HepG2 (cell line): Measurements from ENCODE around the gene CAMK1D. TPM values are rescaled to one million over a fixed set of nuclear protein-coding genes. Genes with fewer than 3 reads are reported as not detected.

ENCODE experiments used
- ARNT2 ChIP-seq: sonication (generic); formaldehyde crosslinking; IDR thresholded peaks from 2 replicates; pipeline ENCODE4 v1.8.0; 2022; ENCODE audit warnings: mild to moderate bottlenecking, low read depth, missing genetic modification reagents, moderate library complexity
- BATF2 ChIP-seq: sonication (generic); formaldehyde crosslinking; IDR thresholded peaks from 2 replicates; pipeline ENCODE4 v1.8.0; 2022; ENCODE audit warnings: mild to moderate bottlenecking, missing genetic modification reagents, moderate library complexity
- BHLHE40 ChIP-seq: IDR thresholded peaks from 2 replicates; pipeline ENCODE4 v1.6.1; 2011; ENCODE audit warnings: low read length, improper control_type of control experiment
- CEBPG ChIP-seq: IDR thresholded peaks from 2 replicates; pipeline ENCODE4 v1.6.1; 2016
- FOXK1 ChIP-seq: sonication (generic); formaldehyde crosslinking; IDR thresholded peaks from 2 replicates; pipeline ENCODE4 v1.4.0; 2020; ENCODE audit warnings: low read depth, missing genetic modification reagents, borderline replicate concordance
- FOXO1 ChIP-seq: sonication (generic); formaldehyde crosslinking; IDR thresholded peaks from 2 replicates; pipeline ENCODE4 v1.4.0; 2020; ENCODE audit warnings: missing genetic modification reagents
- HES4 ChIP-seq: sonication (generic); formaldehyde crosslinking; IDR thresholded peaks from 2 replicates; pipeline ENCODE4 v1.9.0; 2021; ENCODE audit warnings: mild to moderate bottlenecking, missing genetic modification reagents, borderline replicate concordance
- HNF1A ChIP-seq, 2 experiments: sonication (generic) in 1 of 2; formaldehyde crosslinking in 1 of 2; IDR thresholded peaks; 2 replicates each; pipeline versions ENCODE4 v1.4.0 to v1.6.1; 2016 to 2020; ENCODE audit warnings: borderline replicate concordance in 1 of 2, low read depth in 1 of 2, mild to moderate bottlenecking in 1 of 2, missing genetic modification reagents in 1 of 2
- HNRNPK ChIP-seq: fragments of 200-400 bp; formaldehyde crosslinking; IDR thresholded peaks from 2 replicates; pipeline ENCODE4 v1.6.1; 2018; ENCODE audit warnings: low read length, low read depth, moderate library complexity, mild to moderate bottlenecking; ENCODE audit not compliant: poor library complexity, severe bottlenecking
- IRF2 ChIP-seq: IDR thresholded peaks from 2 replicates; pipeline ENCODE4 v1.6.1; 2018; ENCODE audit warnings: missing genetic modification reagents, missing compliant biosample characterization
- KDM2A ChIP-seq: sonication (generic); formaldehyde crosslinking; IDR thresholded peaks from 2 replicates; pipeline ENCODE4 v1.4.0; 2020; ENCODE audit warnings: low read depth, missing genetic modification reagents, borderline replicate concordance
- MED1 ChIP-seq: sonication (generic); formaldehyde crosslinking; IDR thresholded peaks from 2 replicates; pipeline ENCODE4 v1.4.0; 2020; ENCODE audit warnings: missing genetic modification reagents
- NFE2 ChIP-seq: sonication (generic); formaldehyde crosslinking; IDR thresholded peaks from 2 replicates; pipeline ENCODE4 v1.4.0; 2020; ENCODE audit warnings: missing genetic modification reagents
- POLR2AphosphoS2 ChIP-seq: IDR thresholded peaks from 2 replicates; pipeline ENCODE4 v1.6.1; 2011; ENCODE audit warnings: low read depth, low read length, improper control_type of control experiment
- POLR2G ChIP-seq: fragments of 200-400 bp; formaldehyde crosslinking; IDR thresholded peaks from 2 replicates; pipeline ENCODE4 v1.6.1; 2018; ENCODE audit warnings: mild to moderate bottlenecking, low read depth, low read length, moderate library complexity
- RARA ChIP-seq: IDR thresholded peaks from 2 replicates; pipeline ENCODE4 v1.6.1; 2016; ENCODE audit warnings: missing genetic modification reagents, missing compliant biosample characterization
- RARG ChIP-seq: sonication (generic); formaldehyde crosslinking; IDR thresholded peaks from 2 replicates; pipeline ENCODE4 v1.4.0; 2020; ENCODE audit warnings: low read depth, mild to moderate bottlenecking, missing genetic modification reagents
- SIN3A ChIP-seq: IDR thresholded peaks from 2 replicates; pipeline ENCODE4 v1.6.1; 2011; ENCODE audit warnings: low read depth, mild to moderate bottlenecking, control low read depth, low read length, borderline replicate concordance
- SOX5 ChIP-seq: IDR thresholded peaks from 2 replicates; pipeline ENCODE4 v1.6.1; 2016; ENCODE audit warnings: borderline replicate concordance
- ZFP90 ChIP-seq: sonication (generic); formaldehyde crosslinking; IDR thresholded peaks from 2 replicates; pipeline ENCODE4 v1.8.0; 2022; ENCODE audit warnings: missing genetic modification reagents, mild to moderate bottlenecking, inconsistent platforms, borderline replicate concordance
- ZNF44 ChIP-seq: sonication (generic); formaldehyde crosslinking; IDR thresholded peaks from 2 replicates; pipeline ENCODE4 v1.5.1; 2020; ENCODE audit warnings: mild to moderate bottlenecking, missing genetic modification reagents
- ZNF563 ChIP-seq: sonication (generic); formaldehyde crosslinking; IDR thresholded peaks from 2 replicates; pipeline ENCODE4 v1.8.0; 2022; ENCODE audit warnings: mild to moderate bottlenecking, moderate library complexity, missing genetic modification reagents
- ZNF770 ChIP-seq: sonication (generic); formaldehyde crosslinking; IDR thresholded peaks from 2 replicates; pipeline ENCODE4 v1.5.0; 2020; ENCODE audit warnings: mild to moderate bottlenecking, missing genetic modification reagents
- polyA plus RNA-seq, 8 experiments: library from polyadenylated mRNA; depleted of rRNA in 3 of 8; stranded (reverse) in 7 of 8; unstranded in 1 of 8; fragments of >200 nt; fragmentation: Illumina TruSeq in 4 of 8; extraction: Trizol in 4 of 8; gene quantifications; 2 replicates each; pipeline versions ENCODE4 v1.2.1 to v1.2.3, GENCODE V29; 2011 to 2016; ENCODE audit warnings: low read depth in 4 of 8, missing spikeins in 1 of 8, mixed read lengths in 1 of 8; ENCODE audit not compliant: insufficient read depth in 1 of 8
- total RNA-seq, 5 experiments: library from RNA; depleted of rRNA; stranded (reverse); fragments of >200 nt; fragmentation: Illumina TruSeq; extraction: Trizol; gene quantifications; 2 replicates each; pipeline ENCODE4 v1.2.3, GENCODE V29; 2016; ENCODE audit warnings: low read depth in 1 of 5

The CAMK1D gene
- total and polyA plus RNA-seq, 2 of the 13 experiments (the other 11 are each of a cell fraction or from before 2014, with no cell fraction given): under 0.01 TPM; not detected in 1

GRCh38 chr10:12605580-12606405 lies 256.4 kb downstream of the CAMK1D start (continued):
- TF ChIP-seq RARG: no peak
- peak; percentile 55; the same call in 1 of the 2 replicates for TF ChIP-seq MED1 (CRISPR knock-in tag)
- peak; percentile 69; the same call in 1 of the 2 replicates for TF ChIP-seq FOXK1
- TF ChIP-seq ZNF770 (CRISPR knock-in tag): no peak
- no peak for TF ChIP-seq POLR2G
- no peak for TF ChIP-seq NFE2 (CRISPR knock-in tag)
- TF ChIP-seq SIN3A: no peak
- TF ChIP-seq ARNT2: no peak
- no peak for TF ChIP-seq POLR2AphosphoS2
- TF ChIP-seq KDM2A: no peak; the same call in 1 of the 2 replicates
- peak; percentile 64; the same call in 1 of the 2 replicates for TF ChIP-seq FOXO1 (CRISPR knock-in tag)
- TF ChIP-seq HES4 (CRISPR knock-in tag): no peak
- peak; percentile 30; the same call in 1 of the 2 replicates for TF ChIP-seq IRF2 (CRISPR knock-in tag)
- peak; percentile 85 for TF ChIP-seq CEBPG
- no peak for TF ChIP-seq RARA (CRISPR knock-in tag)
- TF ChIP-seq HNRNPK: no peak
- no peak for TF ChIP-seq BATF2
- no peak for TF ChIP-seq ZNF44 (CRISPR knock-in tag)
- no peak for TF ChIP-seq BHLHE40
- no peak for TF ChIP-seq HNF1A (IDR thresholded peaks at IDR 0.05; ENCODE audit: low read depth)
- TF ChIP-seq HNF1A (CRISPR knock-in tag; IDR thresholded peaks at IDR 0.05; ENCODE audit: borderline replicate concordance): no peak; the same call in 1 of the 2 replicates
- no peak for TF ChIP-seq SOX5 (CRISPR knock-in tag)
- no peak for TF ChIP-seq ZNF563
- no peak for TF ChIP-seq ZFP90 (CRISPR knock-in tag)
